GM12878 (cell line): Measurements from ENCODE around the gene SEC31A. TPM values are rescaled to one million over a fixed set of nuclear protein-coding genes. Genes with fewer than 3 reads are reported as not detected.

Experiments
- ATAC-seq: fragments of 200-7000 bp; cut with Tn5 transposase; 3 replicates; pipeline ENCODE4 v1.9.1; 2020; ENCODE audit warnings: mild to moderate bottlenecking, moderate library complexity
- BruUV-seq: library from RNA; stranded (reverse); fragments of 400-500 nt; replicated peaks from 2 replicates; lab custom pipeline; 2021; lab: Mats Ljungman, UMichigan
- CTCF ChIA-PET: fragments of 300-600 bp; sonication (Branson Sonifier 250); formaldehyde crosslinking; extraction: SDS; loops from one replicate; lab custom pipeline; 2021; ENCODE audit warnings: inconsistent platforms; lab: Yijun Ruan, JAX
- POLR2A ChIA-PET: fragments of 350-600 bp; formaldehyde crosslinking; extraction: SDS; loops from one replicate; lab custom pipeline; 2021; ENCODE audit warnings: inconsistent platforms; lab: Charles Lee
- RAD21 ChIA-PET: fragments of 300-600 bp; sonication (Branson Sonifier 250); formaldehyde crosslinking; loops from one replicate; lab custom pipeline; 2023; ENCODE audit warnings: antibody characterized with exemption; ENCODE audit not compliant: unreplicated experiment; lab: Charles Lee
- SMC1A ChIA-PET: fragments of 300-600 bp; sonication (Branson Sonifier 250); formaldehyde crosslinking; loops from one replicate; lab custom pipeline; 2023; ENCODE audit not compliant: unreplicated experiment, uncharacterized antibody; lab: Charles Lee
- DNase-seq: peaks from one replicate; pipeline ENCODE4 v3.0.0-alpha.2; 2011; ENCODE audit warnings: low read depth, low spot score
- FAIRE-seq: peaks from 3 replicates; lab custom pipeline; 2011; peaks lifted over from hg19 to GRCh38; lab: Jason Lieb, UNC
- H2AFZ ChIP-seq: 2 replicates; pipeline ENCODE4 v1.6.0; 2011; ENCODE audit warnings: low read depth, low read length, control low read depth; ENCODE audit not compliant: control insufficient read depth
- H3K27ac ChIP-seq: 2 replicates; pipeline ENCODE4 v1.5.1; 2011; ENCODE audit warnings: control low read depth; ENCODE audit not compliant: control insufficient read depth, insufficient read depth
- H3K27me3 ChIP-seq, 2 experiments: replicated peaks in 1 of 2; 2 replicates each; pipeline versions ENCODE4 v1.6.0 to v1.6.1; 2011; ENCODE audit warnings: low read length in 1 of 2; ENCODE audit not compliant: control insufficient read depth in 2 of 2, insufficient read depth in 2 of 2
- H3K36me3 ChIP-seq, 2 experiments: 2 replicates each; pipeline ENCODE4 v1.5.1; 2011; ENCODE audit warnings: low read length in 1 of 2; ENCODE audit not compliant: control insufficient read depth in 2 of 2, insufficient read depth in 2 of 2
- H3K4me1 ChIP-seq: 2 replicates; pipeline ENCODE4 v1.6.1; 2011; ENCODE audit warnings: mild to moderate bottlenecking, low read length, moderate library complexity, mixed read lengths; ENCODE audit not compliant: control insufficient read depth, insufficient read depth
- H3K4me2 ChIP-seq: 2 replicates; pipeline ENCODE4 v1.6.0; 2011; ENCODE audit warnings: control low read depth; ENCODE audit not compliant: control insufficient read depth, insufficient read depth
- H3K4me3 ChIP-seq: fragments of 200-600 bp; sonication (generic); 2 replicates; pipeline ENCODE4 v1.5.1; 2016
- H3K79me2 ChIP-seq: 2 replicates; pipeline ENCODE4 v1.6.0; 2011; ENCODE audit warnings: low read length; ENCODE audit not compliant: control insufficient read depth, insufficient read depth
- H3K9ac ChIP-seq: 2 replicates; pipeline ENCODE4 v1.8.0; 2011; ENCODE audit warnings: low read length, control low read depth, mixed read lengths; ENCODE audit not compliant: control insufficient read depth, insufficient read depth
- H3K9me3 ChIP-seq: replicated peaks from 3 replicates; pipeline ENCODE4 v1.5.1; 2011; ENCODE audit warnings: mild to moderate bottlenecking, low read length; ENCODE audit not compliant: control insufficient read depth, insufficient read depth
- H4K20me1 ChIP-seq: 2 replicates; pipeline ENCODE4 v1.6.0; 2011; ENCODE audit not compliant: control insufficient read depth, insufficient read depth
- ATF2 ChIP-seq: IDR thresholded peaks from 2 replicates; pipeline ENCODE4 v1.6.1; 2012; ENCODE audit warnings: low read length, inconsistent platforms
- BACH1 ChIP-seq: fragments of 450-650 bp; IDR thresholded peaks from 2 replicates; pipeline ENCODE4 v1.6.1; 2017; ENCODE audit warnings: mild to moderate bottlenecking, borderline replicate concordance
- CBFB ChIP-seq: IDR thresholded peaks from 2 replicates; pipeline ENCODE4 v1.6.1; 2016; ENCODE audit warnings: antibody characterized with exemption, low read depth
- E4F1 ChIP-seq: fragments of 450-650 bp; IDR thresholded peaks from 2 replicates; pipeline ENCODE4 v1.6.1; 2018; ENCODE audit warnings: borderline replicate concordance, mild to moderate bottlenecking; ENCODE audit not compliant: partially characterized antibody
- ESRRA ChIP-seq: IDR thresholded peaks from 2 replicates; pipeline ENCODE4 v1.6.1; 2012; ENCODE audit warnings: mild to moderate bottlenecking, low read length, improper control_type of control experiment
- HCFC1 ChIP-seq: fragments of 150-350 bp; IDR thresholded peaks from 2 replicates; pipeline ENCODE4 v1.6.1; 2014; ENCODE audit warnings: low read length
- MTA3 ChIP-seq: IDR thresholded peaks from 2 replicates; pipeline ENCODE4 v1.6.1; 2012; ENCODE audit warnings: low read length, inconsistent platforms, borderline replicate concordance
- POLR2A ChIP-seq: IDR thresholded peaks from 2 replicates; pipeline ENCODE4 v1.6.1; 2011; ENCODE audit warnings: low read depth, mild to moderate bottlenecking, low read length
- POLR2AphosphoS2 ChIP-seq: IDR thresholded peaks from 2 replicates; pipeline ENCODE4 v1.6.1; 2011; ENCODE audit warnings: low read depth, mild to moderate bottlenecking, low read length, improper control_type of control experiment, moderate library complexity
- RELA ChIP-seq: fragments of 450-650 bp; IDR thresholded peaks from 2 replicates; pipeline ENCODE4 v1.8.0; 2014; ENCODE audit warnings: borderline replicate concordance; ENCODE audit not compliant: partially characterized antibody
- RFX5 ChIP-seq: IDR thresholded peaks from 2 replicates; pipeline ENCODE4 v1.6.1; 2011; ENCODE audit warnings: low read depth, low read length, improper control_type of control experiment
- RUNX3 ChIP-seq: IDR thresholded peaks from 2 replicates; pipeline ENCODE4 v1.6.1; 2012; ENCODE audit warnings: low read length, inconsistent platforms
- SMARCA5 ChIP-seq: fragments of 450-650 bp; IDR thresholded peaks from 2 replicates; pipeline ENCODE4 v1.6.1; 2017; ENCODE audit warnings: mild to moderate bottlenecking
- YY1 ChIP-seq: IDR thresholded peaks from 2 replicates; pipeline ENCODE4 v1.6.1; 2011; ENCODE audit warnings: low read depth, mild to moderate bottlenecking, low read length
- ZBTB40 ChIP-seq: fragments of 450-650 bp; IDR thresholded peaks from 2 replicates; pipeline ENCODE4 v1.6.1; 2016; ENCODE audit warnings: mild to moderate bottlenecking, moderate library complexity, borderline replicate concordance
- ZNF274 ChIP-seq: IDR thresholded peaks from one replicate; pipeline ENCODE4 v1.8.0; 2011; ENCODE audit not compliant: insufficient read length, insufficient read depth
- ZSCAN29 ChIP-seq: fragments of 450-650 bp; IDR thresholded peaks from 2 replicates; pipeline ENCODE4 v1.6.1; 2017; ENCODE audit warnings: mild to moderate bottlenecking, moderate library complexity
- WGBS: methylation state at CpG from one replicate; pipeline ENCODE4 v1.1.6; 2016; ENCODE audit warnings: low lambda C conversion rate; ENCODE audit not compliant: insufficient replicate concordance, insufficient coverage; ENCODE audit errors: missing lambda C conversion rate; 5-methylcytosine and 5-hydroxymethylcytosine counted together
- in situ Hi-C: fragments of 300-500 bp; cut with MboI; formaldehyde crosslinking; loops from 9 replicates; pipeline ENCODE4 v1.14.3; 2018; ENCODE audit warnings: mixed read lengths
- intact Hi-C: fragments of 100-400 bp; cut with micrococcal nuclease; formaldehyde crosslinking; loops from one replicate; pipeline ENCODE4 v1.14.2; 2022; ENCODE audit not compliant: unreplicated experiment
- polyA plus RNA-seq, 11 experiments: library from polyadenylated mRNA; depleted of rRNA in 4 of 11; unstranded in 6 of 11; stranded (reverse) in 5 of 11; fragments of >200 nt; fragmentation: Nextera tagmentation in 4 of 11; fragmentation: Illumina TruSeq in 1 of 11; extraction: Ambion mirVana in 4 of 11; extraction: Trizol in 1 of 11; gene quantifications; 1 replicate in 1 of 11; 2 replicates in 10 of 11; pipeline versions ENCODE4 v1.2.1 to v1.2.3, GENCODE V29; 2011 to 2016; ENCODE audit warnings: inconsistent platforms in 2 of 11, missing spikeins in 2 of 11, low read depth in 1 of 11
- total RNA-seq, 4 experiments: library from RNA; depleted of rRNA in 3 of 4; stranded (reverse); fragments of >200 nt in 3 of 4; fragmentation: Illumina TruSeq in 1 of 4; extraction: Trizol in 1 of 4; gene quantifications; 2 replicates each; pipeline versions ENCODE4 v1.2.1 to v1.2.3, GENCODE V29; 2013 to 2021
- TF ChIP-seq, protein P1 (sequence below): IDR thresholded peaks from 2 replicates; pipeline ENCODE4 v1.6.1; 2012; ENCODE audit warnings: low read depth, low read length, improper control_type of control experiment

SEC31A gene
- total and polyA plus RNA-seq, 10 of the 15 experiments (the other 5 are each of a cell fraction or from before 2014, with no cell fraction given) = 74.6 to 171 (median 129) TPM

- SMC1A ChIA-PET = no interaction called here
- TF ChIP-seq YY1 = no peak
- TF ChIP-seq E4F1 = no peak
- TF ChIP-seq BACH1 = no peak
- no peak for TF ChIP-seq POLR2AphosphoS2
- TF ChIP-seq, protein P1, sequence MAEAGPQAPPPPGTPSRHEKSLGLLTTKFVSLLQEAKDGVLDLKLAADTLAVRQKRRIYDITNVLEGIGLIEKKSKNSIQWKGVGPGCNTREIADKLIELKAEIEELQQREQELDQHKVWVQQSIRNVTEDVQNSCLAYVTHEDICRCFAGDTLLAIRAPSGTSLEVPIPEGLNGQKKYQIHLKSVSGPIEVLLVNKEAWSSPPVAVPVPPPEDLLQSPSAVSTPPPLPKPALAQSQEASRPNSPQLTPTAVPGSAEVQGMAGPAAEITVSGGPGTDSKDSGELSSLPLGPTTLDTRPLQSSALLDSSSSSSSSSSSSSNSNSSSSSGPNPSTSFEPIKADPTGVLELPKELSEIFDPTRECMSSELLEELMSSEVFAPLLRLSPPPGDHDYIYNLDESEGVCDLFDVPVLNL = no peak
- no peak for TF ChIP-seq ZBTB40
- no peak for TF ChIP-seq ZSCAN29
- TF ChIP-seq HCFC1 = no peak
- no peak for TF ChIP-seq POLR2A
- no peak for TF ChIP-seq SMARCA5
- TF ChIP-seq ZNF274 = no peak
- no peak for TF ChIP-seq RFX5
- TF ChIP-seq ESRRA = no peak
- TF ChIP-seq RELA = no peak
- TF ChIP-seq MTA3 = no peak
- TF ChIP-seq CBFB = no peak
- no peak for TF ChIP-seq RUNX3
- no peak for TF ChIP-seq ATF2
- H3K4me1 ChIP-seq = no peaks in the 10 kb centered on the region
- BruUV-seq = TSS peak; percentile 18
- no peaks in the 10 kb centered on the region for H4K20me1 ChIP-seq
- H3K9ac ChIP-seq = no peak overlapping the region
- in situ Hi-C loops (no loop called here), intact Hi-C loops (no loop called here)
- RAD21 ChIA-PET = no interaction called here
- H3K27me3 ChIP-seq = no peaks in the 10 kb centered on the region
- no peak overlapping the region for H3K4me2 ChIP-seq
- WGBS = 98% methylated on average over 5 of the region's 5 CpGs
- POLR2A ChIA-PET = interaction anchor here (0.5 kb wide), 2 partner anchors 392 to 403 kb away, joined by 3 to 5 read pairs; no protein-coding TSS in a partner anchor
- H3K79me2 ChIP-seq = no peaks in the 10 kb centered on the region
- H3K4me3 ChIP-seq = no peak overlapping the region
- CTCF ChIA-PET = no interaction called here
- DNase-seq (no peak), FAIRE-seq (no peak), ATAC-seq (no peak)
- peaks cover 2 to 27% of the 10 kb centered on the region in 2 experiments; a peak in 3 of 4 replicates for H3K36me3 ChIP-seq
- H2AFZ ChIP-seq = no peak overlapping the region
- H3K27ac ChIP-seq = no peak overlapping the region
- no peaks in the 10 kb centered on the region for H3K9me3 ChIP-seq
These were observed 67.9 kb downstream of the SEC31A start for GRCh38 chr4:82823062-82823461.
